ENCODE measurements around the gene CCR4. TPM values are rescaled to one million over a fixed set of nuclear protein-coding genes. Genes with fewer than 3 reads are reported as not detected.
"Not testable (repeated sequence)": the region's sequence is repeated elsewhere in the genome, so short reads cannot be mapped to it uniquely, and the experiment has no call there.

CCR4 gene
- total RNA-seq, 1 experiment from 2014 or later: not detected

DNA sequence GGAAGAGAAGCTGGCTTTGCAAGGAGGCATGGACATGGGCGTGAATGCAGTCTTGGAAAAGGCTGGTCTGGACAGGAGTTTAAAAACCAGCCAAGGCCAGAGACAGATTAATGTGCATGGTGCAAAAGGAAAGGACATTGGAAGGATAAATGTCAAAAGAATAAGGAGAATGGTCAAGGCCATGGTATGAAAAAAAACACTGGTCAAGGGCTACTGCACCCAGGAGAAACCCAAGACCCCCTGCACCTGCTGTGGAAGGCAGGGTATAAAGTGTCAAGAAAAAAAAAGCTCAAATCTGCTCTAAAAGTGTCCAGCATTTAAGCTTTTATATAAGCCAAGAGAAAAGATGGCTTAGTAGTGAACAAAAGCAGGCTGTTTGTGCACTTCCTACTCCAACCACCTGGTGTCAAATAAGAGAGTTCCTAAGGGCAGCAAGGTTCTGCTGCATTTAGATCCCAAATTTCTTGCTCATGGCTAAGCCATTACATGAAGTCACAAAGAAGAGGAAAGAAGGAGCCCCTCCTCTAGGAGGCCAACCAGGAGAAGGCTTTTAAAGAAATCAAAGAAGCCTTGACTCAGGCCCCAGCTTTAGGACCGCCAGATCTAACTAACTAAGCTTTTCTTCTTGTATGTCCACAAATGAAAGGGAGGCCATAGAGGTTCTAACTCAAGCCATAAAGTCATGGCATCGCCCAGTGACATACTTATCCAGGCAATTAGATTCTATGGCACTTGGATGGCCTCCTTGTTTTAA, 16.9 kb downstream of the CCR4 start:
- Mint-ChIP-seq H3K4me3 (ENCODE audit: unreplicated experiment) (no peak overlapping the region), H3K36me3 (ENCODE audit: insufficient read depth, unreplicated experiment) (no peaks in the 10 kb centered on the region), H3K27ac (ENCODE audit: unreplicated experiment) (peak overlapping the region; percentile 51), H3K27me3 (ENCODE audit: insufficient read depth, unreplicated experiment) (no peaks in the 10 kb centered on the region), H3K9me3 (ENCODE audit: unreplicated experiment) (peaks cover 21% of the 10 kb centered on the region), H3K4me1 (ENCODE audit: low read depth, unreplicated experiment) (peaks cover 18% of the 10 kb centered on the region)
- no peak for DNase-seq
- no peak overlapping the region for H3K4me3 ChIP-seq (ENCODE audit: low read depth, low read length)
- BruUV-seq (replicated peaks): no TSS peak
- intact Hi-C loops (cut with micrococcal nuclease; ENCODE audit: unreplicated experiment): no loop called here
- no peaks in the 10 kb centered on the region for H3K27me3 ChIP-seq (replicated peaks; ENCODE audit: control insufficient read depth, insufficient read depth, low read length)
- no peaks in the 10 kb centered on the region for H3K36me3 ChIP-seq (ENCODE audit: control insufficient read depth, insufficient read depth, low read length)
- ChIA-PET CTCF (interaction anchor here (0.6 to 1.5 kb wide), 2 partner anchors 143 to 405 kb away, joined by 3 to 4 read pairs; no protein-coding TSS in a partner anchor), POLR2A (interaction anchor here (0.6 kb wide), 1 partner anchor 465 kb away, joined by 3 read pairs; the partner anchor contains the start of gene CMTM6)
- H3K9me3 ChIP-seq: peaks cover 22% of the 10 kb centered on the region; the same call in 1 of the 2 replicates
- peaks cover 11% of the 10 kb centered on the region for H3K4me1 ChIP-seq
- TF ChIP-seq, protein P1, sequence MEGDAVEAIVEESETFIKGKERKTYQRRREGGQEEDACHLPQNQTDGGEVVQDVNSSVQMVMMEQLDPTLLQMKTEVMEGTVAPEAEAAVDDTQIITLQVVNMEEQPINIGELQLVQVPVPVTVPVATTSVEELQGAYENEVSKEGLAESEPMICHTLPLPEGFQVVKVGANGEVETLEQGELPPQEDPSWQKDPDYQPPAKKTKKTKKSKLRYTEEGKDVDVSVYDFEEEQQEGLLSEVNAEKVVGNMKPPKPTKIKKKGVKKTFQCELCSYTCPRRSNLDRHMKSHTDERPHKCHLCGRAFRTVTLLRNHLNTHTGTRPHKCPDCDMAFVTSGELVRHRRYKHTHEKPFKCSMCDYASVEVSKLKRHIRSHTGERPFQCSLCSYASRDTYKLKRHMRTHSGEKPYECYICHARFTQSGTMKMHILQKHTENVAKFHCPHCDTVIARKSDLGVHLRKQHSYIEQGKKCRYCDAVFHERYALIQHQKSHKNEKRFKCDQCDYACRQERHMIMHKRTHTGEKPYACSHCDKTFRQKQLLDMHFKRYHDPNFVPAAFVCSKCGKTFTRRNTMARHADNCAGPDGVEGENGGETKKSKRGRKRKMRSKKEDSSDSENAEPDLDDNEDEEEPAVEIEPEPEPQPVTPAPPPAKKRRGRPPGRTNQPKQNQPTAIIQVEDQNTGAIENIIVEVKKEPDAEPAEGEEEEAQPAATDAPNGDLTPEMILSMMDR (IDR thresholded peaks at IDR 0.05; ENCODE audit: insufficient read depth in 1 of 2, low read depth in 1 of 2, low read length in 1 of 2, severe bottlenecking in 1 of 2, unreplicated experiment in 1 of 2): no peak

DNA sequence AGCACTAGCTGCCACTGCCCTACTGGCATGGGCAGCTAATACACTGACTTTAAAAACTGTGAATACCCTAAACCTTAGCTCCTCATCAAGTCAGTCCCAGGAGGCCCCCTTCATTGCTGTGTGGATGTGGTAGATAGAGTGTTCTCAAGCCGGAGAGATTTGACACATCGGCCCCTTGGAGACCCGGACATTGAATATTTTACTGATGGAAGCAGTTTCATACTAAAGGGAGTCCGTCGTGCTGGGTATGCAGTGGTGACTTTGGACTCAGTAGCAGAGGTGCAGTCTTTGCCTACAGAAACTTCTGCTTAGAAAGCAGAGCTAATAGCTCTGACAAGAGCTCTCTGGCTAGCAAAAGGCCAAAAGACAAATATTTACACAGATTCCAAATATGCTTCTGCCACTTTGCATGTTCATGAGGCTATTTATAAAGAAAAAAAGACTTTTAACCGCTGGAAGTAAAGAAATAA, 17.5 kb downstream of the CCR4 start:
- peaks cover 18% of the 10 kb centered on the region for H3K4me1 Mint-ChIP-seq (ENCODE audit: low read depth, unreplicated experiment)
- BruUV-seq (replicated peaks): no TSS peak
- H3K27ac Mint-ChIP-seq (ENCODE audit: unreplicated experiment): peak overlapping the region; percentile 51
- Histone ChIP-seq H3K9me3 (peaks cover 22% of the 10 kb centered on the region; the same call in 1 of the 2 replicates), H3K27me3 (replicated peaks; ENCODE audit: control insufficient read depth, insufficient read depth, low read length) (no peaks in the 10 kb centered on the region), H3K4me1 (peaks cover 11% of the 10 kb centered on the region), H3K36me3 (ENCODE audit: control insufficient read depth, insufficient read depth, low read length) (no peaks in the 10 kb centered on the region), H3K4me3 (ENCODE audit: low read depth, low read length) (no peak overlapping the region)
- ChIA-PET POLR2A (no interaction called here), CTCF (interaction anchor here (0.6 to 1.5 kb wide), 3 partner anchors 21 to 404 kb away, joined by 3 to 4 read pairs (median 3); no protein-coding TSS in a partner anchor)
- no peaks in the 10 kb centered on the region for H3K36me3 Mint-ChIP-seq (ENCODE audit: insufficient read depth, unreplicated experiment)
- intact Hi-C loops (cut with micrococcal nuclease; ENCODE audit: unreplicated experiment): no loop called here
- TF ChIP-seq, protein P1 (IDR thresholded peaks at IDR 0.05; ENCODE audit: insufficient read depth in 1 of 2, low read depth in 1 of 2, low read length in 1 of 2, severe bottlenecking in 1 of 2, unreplicated experiment in 1 of 2): no peak
- no peak for DNase-seq
- H3K4me3 Mint-ChIP-seq (ENCODE audit: unreplicated experiment): no peak overlapping the region
- peaks cover 21% of the 10 kb centered on the region for H3K9me3 Mint-ChIP-seq (ENCODE audit: unreplicated experiment)
- no peaks in the 10 kb centered on the region for H3K27me3 Mint-ChIP-seq (ENCODE audit: insufficient read depth, unreplicated experiment)

DNA sequence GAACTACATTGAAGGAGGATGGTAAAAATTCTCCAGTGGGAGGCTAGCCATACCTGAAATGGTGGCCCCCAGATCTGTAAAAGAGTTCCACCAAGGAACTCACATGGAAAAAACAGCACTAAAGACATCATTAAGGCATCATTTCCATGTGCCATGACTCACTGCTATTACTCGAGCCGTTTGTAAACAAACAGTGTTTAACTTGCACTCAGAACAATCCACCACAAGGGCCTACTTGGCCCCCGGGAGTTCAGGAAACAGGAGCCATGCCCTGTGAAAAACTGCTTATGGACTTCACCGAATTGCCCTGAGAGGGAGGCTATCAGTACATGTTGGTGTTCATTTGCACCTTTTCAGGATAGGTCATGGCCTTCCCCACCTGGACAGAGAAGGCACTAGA, 18.2 kb downstream of the CCR4 start:
- H3K36me3 ChIP-seq (ENCODE audit: control insufficient read depth, insufficient read depth, low read length): no peaks in the 10 kb centered on the region
- POLR2A ChIA-PET: no interaction called here
- BruUV-seq (replicated peaks): no TSS peak
- no peak for DNase-seq
- TF ChIP-seq, protein P1 (IDR thresholded peaks at IDR 0.05; ENCODE audit: insufficient read depth in 1 of 2, low read depth in 1 of 2, low read length in 1 of 2, severe bottlenecking in 1 of 2, unreplicated experiment in 1 of 2): no peak
- CTCF ChIA-PET: interaction anchor here (0.8 kb wide), 1 partner anchor 22 kb away, joined by 3 read pairs; no protein-coding TSS in a partner anchor
- no peaks in the 10 kb centered on the region for H3K27me3 ChIP-seq (replicated peaks; ENCODE audit: control insufficient read depth, insufficient read depth, low read length)
- intact Hi-C loops (cut with micrococcal nuclease; ENCODE audit: unreplicated experiment): no loop called here
- H3K36me3 Mint-ChIP-seq (ENCODE audit: insufficient read depth, unreplicated experiment): no peaks in the 10 kb centered on the region
- H3K4me1 Mint-ChIP-seq (ENCODE audit: low read depth, unreplicated experiment): peaks cover 18% of the 10 kb centered on the region
- H3K4me3 ChIP-seq (ENCODE audit: low read depth, low read length): no peak overlapping the region
- peak overlapping the region; percentile 51 for H3K27ac Mint-ChIP-seq (ENCODE audit: unreplicated experiment)
- H3K4me1 ChIP-seq: peaks cover 11% of the 10 kb centered on the region
- peaks cover 21% of the 10 kb centered on the region for H3K9me3 Mint-ChIP-seq (ENCODE audit: unreplicated experiment)
- H3K27me3 Mint-ChIP-seq (ENCODE audit: insufficient read depth, unreplicated experiment): no peaks in the 10 kb centered on the region
- peaks cover 22% of the 10 kb centered on the region; the same call in 1 of the 2 replicates for H3K9me3 ChIP-seq
- no peak overlapping the region for H3K4me3 Mint-ChIP-seq (ENCODE audit: unreplicated experiment)

DNA sequence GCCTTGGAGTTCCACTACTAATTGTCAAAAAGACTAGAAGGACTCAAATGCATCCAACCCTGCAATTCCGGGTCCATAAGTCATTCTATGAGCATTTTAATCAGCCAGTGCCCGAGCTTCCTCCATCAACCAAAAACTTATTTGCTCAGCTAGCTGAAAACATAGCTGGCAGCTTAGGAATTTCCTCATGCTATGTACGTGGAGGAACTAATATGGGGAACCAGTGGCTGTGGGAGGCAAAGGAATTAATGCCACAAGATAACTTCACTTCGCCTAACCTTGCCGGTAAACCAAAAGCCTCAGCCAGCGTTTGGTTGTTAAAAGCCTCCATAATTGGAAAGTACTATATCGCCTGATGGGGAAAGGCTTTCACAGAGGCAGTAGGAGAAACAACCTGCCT, 19.8 kb downstream of the CCR4 start:
- intact Hi-C loops (cut with micrococcal nuclease; ENCODE audit: unreplicated experiment); H3K36me3 Mint-ChIP-seq (ENCODE audit: insufficient read depth, unreplicated experiment): not testable (repeated sequence)

More for the DNA sequence above, 19.8 kb downstream of the CCR4 start:
- H3K36me3 ChIP-seq (ENCODE audit: control insufficient read depth, insufficient read depth, low read length); CTCF ChIA-PET; H3K9me3 ChIP-seq; H3K27ac Mint-ChIP-seq (ENCODE audit: unreplicated experiment); BruUV-seq (replicated peaks); H3K27me3 Mint-ChIP-seq (ENCODE audit: insufficient read depth, unreplicated experiment); POLR2A ChIA-PET; H3K4me3 ChIP-seq (ENCODE audit: low read depth, low read length); H3K27me3 ChIP-seq (replicated peaks; ENCODE audit: control insufficient read depth, insufficient read depth, low read length); H3K4me3 Mint-ChIP-seq (ENCODE audit: unreplicated experiment); DNase-seq: not testable (repeated sequence)
- Mint-ChIP-seq H3K9me3 (ENCODE audit: unreplicated experiment) (peaks cover 18% of the 10 kb centered on the region), H3K4me1 (ENCODE audit: low read depth, unreplicated experiment) (peaks cover 18% of the 10 kb centered on the region)
- H3K4me1 ChIP-seq: peaks cover 11% of the 10 kb centered on the region
